Activated CD8-positive, alpha-beta memory T cell treated with anti-CD3 and anti-CD28 coated beads for 36 hours (primary cell): Measurements from ENCODE around the gene AP1G2. TPM values are rescaled to one million over a fixed set of nuclear protein-coding genes. Genes with fewer than 3 reads are reported as not detected.

ENCODE experiments used
- CTCF ChIA-PET: fragments of 350-600 bp; sonication (Branson Sonifier 250); formaldehyde crosslinking; loops from one replicate; lab custom pipeline; 2021; ENCODE audit warnings: antibody characterized with exemption; lab: Charles Lee
- POLR2A ChIA-PET: fragments of 350-600 bp; sonication (Branson Sonifier 250); formaldehyde crosslinking; loops from one replicate; lab custom pipeline; 2021; ENCODE audit warnings: antibody characterized with exemption; lab: Charles Lee
- total RNA-seq, 2 experiments: library from RNA; stranded (reverse); gene quantifications; one replicate each; pipeline ENCODE4 v1.2.3, GENCODE V29; 2021

Gene AP1G2
- total RNA-seq, 2 experiments from 2014 or later = 135 to 136 TPM

DNA sequence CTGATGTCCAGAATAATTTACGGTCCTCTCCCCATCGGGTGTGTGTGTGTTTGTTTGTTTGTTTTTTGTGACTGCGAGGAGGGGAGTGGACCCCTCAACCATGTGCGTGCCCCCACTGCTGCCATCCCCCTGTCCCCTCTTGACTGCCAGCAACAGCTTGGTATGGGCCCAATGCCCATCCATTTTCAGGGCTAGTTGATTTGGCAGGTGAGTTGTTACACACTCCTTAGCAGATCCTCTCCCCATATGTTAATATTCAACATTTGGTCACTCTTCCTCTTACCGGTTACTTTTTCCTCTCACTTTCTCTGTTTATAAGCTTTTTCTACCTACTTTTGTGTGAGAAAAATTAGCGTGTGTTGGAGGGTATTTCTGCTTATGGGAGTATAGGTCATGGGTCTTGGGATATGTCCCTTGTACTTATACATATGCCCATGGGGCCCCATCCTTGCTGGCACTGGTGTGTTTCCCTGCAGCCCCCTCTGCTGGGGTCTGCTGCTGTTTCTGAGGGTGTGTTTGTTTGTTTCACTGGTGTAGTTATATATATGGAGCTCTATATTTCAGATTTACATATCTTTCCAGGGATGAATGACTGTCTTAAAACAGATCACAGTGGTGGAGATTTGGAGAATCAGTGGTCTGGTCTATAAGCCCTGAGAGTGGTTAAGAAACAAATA lies 49.8 kb downstream of the AP1G2 start:
- ChIA-PET CTCF (interaction anchor here (1.1 kb wide), 1 partner anchor 12 kb away, joined by 3 read pairs; no protein-coding TSS in a partner anchor), POLR2A (no interaction called here)

DNA sequence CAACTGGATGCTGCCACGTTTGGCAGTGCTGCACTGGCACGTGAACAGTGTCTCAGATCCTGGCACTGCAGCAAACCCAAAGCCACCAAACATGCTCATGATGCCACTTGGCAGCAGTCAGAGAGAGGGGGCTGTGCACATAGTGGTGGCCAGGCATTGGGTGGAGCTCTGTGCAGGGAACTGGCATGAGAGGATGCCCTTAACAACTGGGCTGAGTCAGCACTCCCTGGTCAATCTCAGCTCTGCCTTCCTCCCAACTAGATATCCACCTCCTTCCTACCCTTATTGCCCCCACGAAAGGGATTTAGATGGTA lies 53.0 kb downstream of the AP1G2 start:
- ChIA-PET POLR2A (no interaction called here), CTCF (no interaction called here)

DNA sequence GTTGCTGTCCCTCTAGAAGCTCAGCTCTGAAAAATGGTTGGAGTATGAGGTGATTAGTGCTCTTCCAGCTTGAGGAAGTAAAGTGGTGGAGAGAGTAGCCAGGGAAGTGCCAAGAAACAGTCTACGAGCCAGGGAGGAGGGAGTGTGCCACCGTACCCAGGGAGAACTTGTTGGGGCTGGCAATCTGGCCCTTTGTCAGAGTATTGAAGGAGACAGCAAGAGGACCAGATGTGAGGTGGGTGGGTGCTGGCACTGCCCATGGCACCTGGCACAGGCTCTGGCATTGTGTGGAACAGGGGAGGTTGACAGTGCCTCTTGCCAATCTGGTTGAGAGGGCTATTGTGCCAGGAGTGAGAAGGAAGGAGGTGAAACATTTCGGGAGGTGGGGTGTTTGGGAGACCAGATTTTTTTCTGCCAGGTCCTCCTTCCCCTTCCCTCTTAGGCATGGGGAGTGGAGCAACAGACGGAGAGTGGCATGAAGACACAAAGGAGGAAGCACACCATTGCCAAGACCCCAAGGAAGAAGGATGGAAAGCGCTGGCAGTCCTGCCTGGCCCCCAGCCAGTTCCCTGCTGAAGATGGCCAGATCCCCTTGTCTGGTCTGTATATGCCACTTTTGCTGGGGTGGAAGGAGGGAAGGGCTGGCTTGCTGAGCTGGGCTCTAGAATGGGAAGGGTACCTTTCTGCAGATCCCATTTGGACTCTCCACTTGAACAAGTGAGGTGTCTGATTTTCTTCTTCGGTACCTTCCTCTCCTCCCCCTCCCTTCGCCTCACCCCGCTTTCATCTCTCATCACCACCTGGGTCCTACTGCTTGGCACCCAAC lies 53.6 kb downstream of the AP1G2 start:
- CTCF ChIA-PET = no interaction called here
- POLR2A ChIA-PET = no interaction called here

DNA sequence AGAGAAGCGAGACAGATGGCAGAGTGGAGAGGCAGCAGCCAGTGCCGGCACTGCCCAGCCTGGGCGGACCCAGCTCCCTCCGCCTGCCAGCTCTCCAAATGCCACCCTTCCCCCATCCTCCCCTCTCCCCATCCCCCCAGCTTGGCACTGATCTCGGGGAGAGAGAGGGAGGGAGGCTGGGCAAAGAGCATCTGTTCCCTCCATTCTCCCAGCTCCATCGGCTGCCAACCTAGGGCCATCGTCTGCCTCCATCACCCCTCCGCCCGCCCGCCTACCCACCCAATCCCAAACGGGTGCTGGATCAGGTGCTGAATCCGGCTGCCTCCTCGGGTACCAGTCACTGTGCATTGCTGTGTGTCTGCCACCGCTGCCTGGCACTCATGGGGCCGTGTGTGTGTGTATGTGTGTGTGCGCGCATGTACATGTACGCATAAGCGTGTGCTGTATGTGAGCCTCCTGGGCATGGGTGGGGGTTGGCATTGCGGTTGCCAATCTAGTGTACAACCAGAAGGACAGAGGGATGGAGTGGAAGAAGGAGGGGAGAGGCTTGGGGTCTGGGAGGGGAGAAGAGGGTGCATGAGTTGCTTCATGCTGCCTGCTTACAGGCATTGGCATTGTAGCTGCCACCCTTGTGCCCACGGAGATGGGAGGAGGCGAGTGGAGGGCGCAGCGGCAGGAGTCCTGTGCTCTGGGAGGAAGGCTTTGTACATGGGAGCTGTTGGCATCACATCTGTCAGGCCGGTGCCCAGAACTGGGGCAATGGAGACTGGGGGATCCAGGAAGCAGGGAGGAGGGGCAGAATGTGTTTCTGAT lies 54.4 kb downstream of the AP1G2 start:
- CTCF ChIA-PET = no interaction called here
- POLR2A ChIA-PET = no interaction called here

DNA sequence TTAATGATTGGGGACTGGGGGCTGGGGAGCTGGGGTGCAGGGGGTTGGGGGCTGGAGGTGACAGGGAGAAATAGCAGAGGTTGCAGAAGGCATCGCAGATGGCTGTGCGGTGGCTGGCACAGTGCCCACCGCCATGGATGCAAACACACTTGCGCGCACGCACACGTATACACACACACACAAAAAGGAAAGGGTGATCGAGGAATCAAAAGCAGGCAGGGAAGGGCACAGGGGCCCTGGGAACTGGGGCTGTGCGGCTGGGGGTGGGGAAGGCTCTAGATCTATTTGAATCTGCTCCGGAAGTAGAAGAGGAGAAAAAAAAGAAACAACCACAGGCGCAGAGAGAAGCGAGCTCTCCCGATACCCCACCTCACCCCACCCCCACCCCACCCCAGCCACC lies 55.4 kb downstream of the AP1G2 start:
- ChIA-PET CTCF (no interaction called here), POLR2A (no interaction called here)

Other genes with a start within 250 kb of the AP1G2 start
- gene PABPN1, start 246.3 kb downstream of the AP1G2 start, total RNA-seq = 100 to 1,000 TPM; 294 to 299 TPM
- 1 to 10 TPM; 2.0 to 2.1 TPM for gene SLC22A17, start 214.9 kb downstream of the AP1G2 start, total RNA-seq
- not detected for gene EFS, start 202.6 kb downstream of the AP1G2 start, total RNA-seq
- gene IL25, start 195.0 kb downstream of the AP1G2 start, total RNA-seq = not detected
- not detected for gene CMTM5, start 190.7 kb downstream of the AP1G2 start, total RNA-seq
- gene MYH6, start 159.5 kb downstream of the AP1G2 start, total RNA-seq = not detected
- gene MYH7, start 132.1 kb downstream of the AP1G2 start, total RNA-seq = not detected
- gene NGDN, start 98.1 kb downstream of the AP1G2 start, total RNA-seq = 10 to 100 TPM; 71.0 to 74.1 TPM
- gene ZFHX2, start 16.0 kb downstream of the AP1G2 start, total RNA-seq = 1 to 10 TPM in 1 of 2 experiments, under 1 TPM in 1; 0.97 to 1.3 TPM
- gene THTPA, start 11.5 kb downstream of the AP1G2 start, total RNA-seq = 10 to 100 TPM; 11.3 to 13.1 TPM
- gene JPH4, start 11.0 kb upstream of the AP1G2 start, total RNA-seq = under 1 TPM; 0.52 to 0.65 TPM
- 1 to 10 TPM; 3.0 to 3.5 TPM for gene DHRS2, start 68.6 kb upstream of the AP1G2 start, total RNA-seq